ENCODE measurements around the gene SCFD2. TPM values are rescaled to one million over a fixed set of nuclear protein-coding genes. Genes with fewer than 3 reads are reported as not detected.

SCFD2 gene
- total and polyA plus RNA-seq, 2 of the 8 experiments (the other 6 are each of a cell fraction or from before 2014, with no cell fraction given) = 6.2 to 10.2 TPM

GRCh38 chr4:53055716-53056403 is 310.0 kb downstream of the SCFD2 start:
- Histone ChIP-seq H3K27ac (ENCODE audit: low read depth, low read length) (no peak overlapping the region), H3K18ac (ENCODE audit: extremely low read depth, low read length) (no peak overlapping the region), H3K56ac (replicated peaks; ENCODE audit: insufficient read length, low read depth, low read length) (no peak overlapping the region), H3K27me3 (replicated peaks in 1 of 4; ENCODE audit: control insufficient read depth in 3 of 4, extremely low read depth in 1 of 4, insufficient read depth in 3 of 4, low read length in 3 of 4) (no peaks in the 10 kb centered on the region), H4K20me1 (replicated peaks in 1 of 2; ENCODE audit: control insufficient read depth in 1 of 2, insufficient read depth in 2 of 2, low read length in 2 of 2) (no peaks in the 10 kb centered on the region), H3K9me3 (ENCODE audit: insufficient read depth in 2 of 2, low read depth in 1 of 2, low read length in 1 of 2) (no peaks in the 10 kb centered on the region), H4K91ac (replicated peaks; ENCODE audit: insufficient read length, low read length) (no peak overlapping the region), H2BK20ac (ENCODE audit: low read length) (no peak overlapping the region), H3K14ac (ENCODE audit: insufficient read length) (no peak overlapping the region), H4K8ac (ENCODE audit: extremely low read depth, insufficient read depth, low read length) (no peak overlapping the region), H2BK5ac (ENCODE audit: low read depth, low read length) (no peak overlapping the region), H3K4me3 (ENCODE audit: extremely low read depth in 1 of 4, insufficient read depth in 2 of 4, low read depth in 3 of 4, low read length in 4 of 4) (no peak overlapping the region), H2AK5ac (ENCODE audit: low read depth, low read length) (no peak overlapping the region), H4K5ac (ENCODE audit: insufficient read length, low read depth, low read length) (no peak overlapping the region), H3K4ac (replicated peaks; ENCODE audit: insufficient read length, low read depth, low read length) (no peak overlapping the region), H2BK12ac (ENCODE audit: low read depth, low read length) (no peak overlapping the region), H2AFZ (ENCODE audit: low read length) (no peak overlapping the region), H3K4me2 (ENCODE audit: insufficient read depth in 1 of 2, low read depth in 2 of 2, low read length in 2 of 2) (no peak overlapping the region), H3K23me2 (ENCODE audit: low read depth, low read length) (no peaks in the 10 kb centered on the region), H3K4me1 (replicated peaks in 1 of 4; ENCODE audit: control insufficient read depth in 3 of 4, insufficient read depth in 4 of 4, low read length in 3 of 4) (no peaks in the 10 kb centered on the region), H2BK120ac (replicated peaks; ENCODE audit: low read depth, low read length) (no peak overlapping the region), H3K36me3 (ENCODE audit: control insufficient read depth in 2 of 4, insufficient read depth in 4 of 4, low read length in 3 of 4) (no peaks in the 10 kb centered on the region), H3K79me2 (ENCODE audit: control insufficient read depth in 1 of 2, insufficient read depth in 2 of 2, low read length in 2 of 2) (no peaks in the 10 kb centered on the region), H3K23ac (ENCODE audit: insufficient read length) (no peak overlapping the region), H3K79me1 (ENCODE audit: low read depth, low read length) (no peaks in the 10 kb centered on the region), H2BK15ac (ENCODE audit: low read length) (no peak overlapping the region), H3K9ac (replicated peaks in 1 of 4; ENCODE audit: extremely low read depth in 1 of 4, low read depth in 3 of 4, low read length in 3 of 4) (no peak overlapping the region)
- DNase-seq (ENCODE audit: low read depth in 1 of 2, low spot score in 2 of 2) (no peak), FAIRE-seq (no peak)
- TF ChIP-seq CHD1 (IDR thresholded peaks at IDR 0.05; ENCODE audit: low read depth, low read length) (no peak), ATF3 (IDR thresholded peaks at IDR 0.05; ENCODE audit: insufficient read depth, low read depth, low read length) (no peak), BRCA1 (IDR thresholded peaks at IDR 0.05; ENCODE audit: low read depth, low read length) (no peak), HDAC2 (IDR thresholded peaks at IDR 0.05; ENCODE audit: borderline replicate concordance in 1 of 2, low read depth in 2 of 2, low read length in 2 of 2) (no peak)
- ChIA-PET POLR2A (ENCODE audit: partially characterized antibody) (no interaction called here), CTCF (ENCODE audit: partially characterized antibody) (interaction anchor here (0.6 to 1.8 kb wide), 3 partner anchors 8 to 141 kb away, joined by 3 to 5 read pairs (median 3); no protein-coding TSS in a partner anchor)
- WGBS, 2 experiments (ENCODE audit: extremely low coverage in 1 of 2, insufficient coverage in 1 of 2, insufficient read length in 1 of 2, insufficient replicate concordance in 2 of 2, low coverage in 1 of 2, low lambda C conversion rate in 2 of 2, missing lambda C conversion rate in 1 of 2) = 94% methylated on average over 5 of the region's 5 CpGs; no CpG with 5 or more reads in 1 of the 2 experiments

Data from H1 (cell line).